Measurements from ENCODE around the gene ADAM11.

The ADAM11 gene

DNA sequence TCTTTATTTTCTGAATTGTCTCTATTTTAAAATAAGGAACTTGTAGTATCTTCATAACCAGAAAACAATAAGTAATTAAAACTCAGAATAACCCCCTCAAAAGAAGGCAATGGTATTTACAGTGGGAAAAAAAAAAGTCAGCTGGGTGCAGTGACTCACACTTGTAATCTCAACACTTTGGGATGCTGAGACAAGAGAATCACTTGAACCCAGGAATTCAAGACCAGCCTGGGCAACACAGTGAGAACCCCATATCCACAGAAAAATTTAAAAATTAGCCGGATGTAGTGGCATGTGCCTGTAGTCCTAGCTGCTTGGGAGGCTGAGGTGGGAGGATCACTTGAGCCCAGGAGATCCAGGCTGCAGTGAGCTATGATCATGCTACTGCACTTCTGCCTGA is 33.5 kb downstream of the ADAM11 start:
- TF ChIP-seq, protein P1, sequence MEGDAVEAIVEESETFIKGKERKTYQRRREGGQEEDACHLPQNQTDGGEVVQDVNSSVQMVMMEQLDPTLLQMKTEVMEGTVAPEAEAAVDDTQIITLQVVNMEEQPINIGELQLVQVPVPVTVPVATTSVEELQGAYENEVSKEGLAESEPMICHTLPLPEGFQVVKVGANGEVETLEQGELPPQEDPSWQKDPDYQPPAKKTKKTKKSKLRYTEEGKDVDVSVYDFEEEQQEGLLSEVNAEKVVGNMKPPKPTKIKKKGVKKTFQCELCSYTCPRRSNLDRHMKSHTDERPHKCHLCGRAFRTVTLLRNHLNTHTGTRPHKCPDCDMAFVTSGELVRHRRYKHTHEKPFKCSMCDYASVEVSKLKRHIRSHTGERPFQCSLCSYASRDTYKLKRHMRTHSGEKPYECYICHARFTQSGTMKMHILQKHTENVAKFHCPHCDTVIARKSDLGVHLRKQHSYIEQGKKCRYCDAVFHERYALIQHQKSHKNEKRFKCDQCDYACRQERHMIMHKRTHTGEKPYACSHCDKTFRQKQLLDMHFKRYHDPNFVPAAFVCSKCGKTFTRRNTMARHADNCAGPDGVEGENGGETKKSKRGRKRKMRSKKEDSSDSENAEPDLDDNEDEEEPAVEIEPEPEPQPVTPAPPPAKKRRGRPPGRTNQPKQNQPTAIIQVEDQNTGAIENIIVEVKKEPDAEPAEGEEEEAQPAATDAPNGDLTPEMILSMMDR (IDR thresholded peaks at IDR 0.05; ENCODE audit: insufficient read depth, low read depth, low read length, missing control alignments), result no peak
- H3K4me3 ChIP-seq (ENCODE audit: low read depth, low read length), result no peak overlapping the region
- no peak for DNase-seq (ENCODE audit: low read depth)

DNA sequence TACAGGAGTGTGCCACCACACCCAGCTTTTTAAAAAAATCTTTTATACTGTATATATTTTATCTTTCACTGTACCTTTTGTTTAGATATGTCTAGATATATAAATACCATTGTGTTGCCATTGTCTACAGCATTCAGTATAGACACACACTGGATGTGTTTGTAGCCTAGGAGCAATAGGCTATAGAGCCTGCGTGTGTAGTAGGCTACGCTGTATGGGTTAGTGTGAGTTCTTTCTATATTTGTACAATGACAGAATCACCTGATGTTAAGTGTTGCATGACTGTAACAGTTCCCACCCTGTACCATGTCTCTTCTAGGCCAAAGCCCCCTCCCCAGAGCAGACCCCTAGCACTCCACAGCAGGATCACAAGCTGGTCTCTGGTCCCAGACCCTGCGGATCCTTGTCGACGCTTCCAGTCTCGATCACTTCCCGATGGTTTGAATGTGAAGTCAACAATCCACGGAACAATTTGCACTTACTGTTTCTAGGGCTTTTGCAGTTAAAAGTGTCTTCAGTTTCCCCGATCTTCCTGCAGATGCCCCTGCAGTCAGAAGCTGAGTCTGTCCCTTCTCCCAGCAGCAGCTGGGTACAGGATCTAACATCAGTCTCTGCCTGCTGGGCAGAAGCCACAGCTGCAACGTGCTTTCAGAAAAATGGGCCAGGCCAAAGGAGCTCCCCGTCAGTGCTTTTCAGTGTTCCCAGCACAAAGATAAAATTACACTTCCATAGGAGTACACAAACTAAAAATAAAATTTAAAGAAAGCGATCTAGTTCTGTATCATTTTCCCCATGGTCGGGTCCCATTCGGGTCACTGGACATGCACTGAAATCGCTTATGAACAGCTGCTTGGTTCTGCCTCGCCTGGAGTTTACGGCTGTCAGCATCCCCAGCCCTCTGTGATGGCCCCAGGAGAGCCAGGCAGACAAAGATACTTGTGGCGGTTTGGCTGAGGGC is 35.4 kb downstream of the ADAM11 start:
- H3K4me3 ChIP-seq (ENCODE audit: low read depth, low read length), result no peak overlapping the region
- TF ChIP-seq, protein P1 (IDR thresholded peaks at IDR 0.05; ENCODE audit: insufficient read depth, low read depth, low read length, missing control alignments), result no peak
- no peak for DNase-seq (ENCODE audit: low read depth)

- no peak for DNase-seq (ENCODE audit: low read depth)
- TF ChIP-seq, protein P1 (IDR thresholded peaks at IDR 0.05; ENCODE audit: insufficient read depth, low read depth, low read length, missing control alignments), result no peak
- no peak overlapping the region for H3K4me3 ChIP-seq (ENCODE audit: low read depth, low read length)
Measured at GRCh38 chr17:44794851-44795413, 36.1 kb downstream of the ADAM11 start.

DNA sequence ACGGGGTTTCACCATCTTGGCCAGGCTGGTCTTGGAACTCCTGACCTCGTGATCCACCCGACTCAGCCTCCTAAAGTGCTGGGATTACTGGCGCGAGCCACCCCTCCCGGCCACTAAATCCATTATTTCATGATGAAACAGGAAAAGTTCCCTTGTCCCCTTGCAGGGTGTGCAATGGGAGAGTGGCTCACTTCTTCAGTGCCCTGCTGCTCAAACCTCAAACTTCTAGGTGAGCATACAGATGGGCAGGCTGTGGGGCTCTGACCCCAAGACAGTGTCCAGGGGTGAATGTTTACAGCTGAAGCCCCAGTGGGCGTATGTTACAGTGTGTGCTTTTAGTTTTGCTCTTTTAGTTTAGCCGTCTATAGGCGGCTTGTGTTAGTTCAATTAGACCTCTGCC is 36.6 kb downstream of the ADAM11 start:
- no peak overlapping the region for H3K4me3 ChIP-seq (ENCODE audit: low read depth, low read length)
- DNase-seq (ENCODE audit: low read depth), result no peak
- TF ChIP-seq, protein P1 (IDR thresholded peaks at IDR 0.05; ENCODE audit: insufficient read depth, low read depth, low read length, missing control alignments), result no peak

- DNase-seq (ENCODE audit: low read depth), result no peak
- TF ChIP-seq, protein P1 (IDR thresholded peaks at IDR 0.05; ENCODE audit: insufficient read depth, low read depth, low read length, missing control alignments), result no peak
- no peak overlapping the region for H3K4me3 ChIP-seq (ENCODE audit: low read depth, low read length)
Measured at GRCh38 chr17:44795928-44796327, 37.1 kb downstream of the ADAM11 start.

GRCh38 chr17:44796731-44797130 is 37.9 kb downstream of the ADAM11 start:
- TF ChIP-seq, protein P1 (IDR thresholded peaks at IDR 0.05; ENCODE audit: insufficient read depth, low read depth, low read length, missing control alignments), result no peak
- DNase-seq (ENCODE audit: low read depth), result no peak
- no peak overlapping the region for H3K4me3 ChIP-seq (ENCODE audit: low read depth, low read length)
